GM23338 (cell line): ENCODE data around the gene COL20A1. TPM values are rescaled to one million over a fixed set of nuclear protein-coding genes. Genes with fewer than 3 reads are reported as not detected.

Experiments
- ATAC-seq: fragments of 200-7000 bp; cut with Tn5 transposase; 3 replicates; pipeline ENCODE4 v1.9.1; 2020
- DNase-seq: peaks from one replicate; pipeline ENCODE4 v3.0.0-alpha.2; 2015; ENCODE audit warnings: low spot score
- H2AFZ ChIP-seq: fragments of 200-600 bp; sonication (generic); 2 replicates; pipeline ENCODE4 v1.8.0; 2016; ENCODE audit warnings: antibody characterized with exemption, mild to moderate bottlenecking, moderate library complexity
- H3F3A ChIP-seq: fragments of 200-600 bp; sonication (generic); replicated peaks from 2 replicates; pipeline ENCODE4 v1.8.0; 2017; ENCODE audit warnings: antibody characterized with exemption, mixed run types, low read depth
- H3K27ac ChIP-seq: fragments of 200-600 bp; sonication (generic); 2 replicates; pipeline ENCODE4 v1.6.1; 2016; ENCODE audit warnings: low read depth
- H3K27me3 ChIP-seq: fragments of 200-600 bp; sonication (generic); 2 replicates; pipeline ENCODE4 v1.8.0; 2016; ENCODE audit warnings: mild to moderate bottlenecking, mixed run types, moderate library complexity; ENCODE audit not compliant: insufficient read depth
- H3K36me3 ChIP-seq: fragments of 200-600 bp; sonication (generic); 2 replicates; pipeline ENCODE4 v1.8.0; 2016; ENCODE audit warnings: mild to moderate bottlenecking; ENCODE audit not compliant: insufficient read depth
- H3K4me1 ChIP-seq: fragments of 200-600 bp; sonication (generic); 2 replicates; pipeline ENCODE4 v1.8.0; 2016; ENCODE audit warnings: mild to moderate bottlenecking, moderate library complexity; ENCODE audit not compliant: insufficient read depth
- H3K4me2 ChIP-seq: fragments of 200-600 bp; sonication (generic); 2 replicates; pipeline ENCODE4 v1.7.1; 2017; ENCODE audit warnings: mixed run types
- H3K4me3 ChIP-seq: fragments of 200-600 bp; sonication (generic); 2 replicates; pipeline ENCODE4 v1.6.1; 2016; ENCODE audit warnings: mixed run types
- H3K79me2 ChIP-seq: fragments of 200-600 bp; sonication (generic); replicated peaks from 2 replicates; pipeline ENCODE4 v1.8.0; 2017; ENCODE audit warnings: mild to moderate bottlenecking; ENCODE audit not compliant: insufficient read depth
- H3K9me2 ChIP-seq: fragments of 200-600 bp; sonication (generic); 2 replicates; pipeline ENCODE4 v1.8.0; 2017; ENCODE audit not compliant: insufficient read depth
- H4K20me1 ChIP-seq: fragments of 200-600 bp; sonication (generic); replicated peaks from 2 replicates; pipeline ENCODE4 v1.8.0; 2017; ENCODE audit warnings: mild to moderate bottlenecking; ENCODE audit not compliant: insufficient read depth
- H3K27ac Mint-ChIP-seq: 2 replicates; pipeline ENCODE4 v1.8.0; 2020; ENCODE audit warnings: inconsistent platforms, mild to moderate bottlenecking, moderate library complexity, mixed read lengths
- H3K27me3 Mint-ChIP-seq: 3 replicates; pipeline ENCODE4 v1.8.0; 2022; ENCODE audit warnings: low read depth, mild to moderate bottlenecking, moderate library complexity, mixed read lengths, inconsistent platforms; ENCODE audit not compliant: insufficient read depth, poor library complexity
- H3K36me3 Mint-ChIP-seq: 3 replicates; pipeline ENCODE4 v1.8.0; 2021; ENCODE audit warnings: low read depth, mild to moderate bottlenecking, inconsistent platforms, moderate library complexity, mixed read lengths
- H3K4me1 Mint-ChIP-seq: 3 replicates; pipeline ENCODE4 v1.8.0; 2020; ENCODE audit warnings: mild to moderate bottlenecking, inconsistent platforms, mixed read lengths
- H3K4me3 Mint-ChIP-seq: 3 replicates; pipeline ENCODE4 v1.8.0; 2021; ENCODE audit warnings: moderate library complexity, mild to moderate bottlenecking, inconsistent platforms, mixed read lengths
- H3K9me3 Mint-ChIP-seq: 3 replicates; pipeline ENCODE4 v1.8.0; 2020; ENCODE audit warnings: moderate library complexity, mild to moderate bottlenecking, inconsistent platforms, mixed read lengths
- CREB1 ChIP-seq: fragments of 250-450 bp; sonication (Bioruptor Pico); IDR thresholded peaks from 2 replicates; pipeline ENCODE4 v1.5.0; 2020; ENCODE audit warnings: low read depth, mild to moderate bottlenecking, moderate library complexity
- EZH2 ChIP-seq: fragments of 200-600 bp; sonication (generic); IDR thresholded peaks from one replicate; pipeline ENCODE4 v1.8.0; 2017; ENCODE audit warnings: antibody characterized with exemption, mild to moderate bottlenecking, low read depth; ENCODE audit not compliant: unreplicated experiment
- JUNB ChIP-seq: IDR thresholded peaks from one replicate; pipeline ENCODE4 v1.6.1; 2016; ENCODE audit warnings: antibody characterized with exemption; ENCODE audit not compliant: unreplicated experiment
- ZNF114 ChIP-seq: fragments of 250-450 bp; sonication (Bioruptor Pico); IDR thresholded peaks from 2 replicates; pipeline ENCODE4 v1.5.0; 2020; ENCODE audit warnings: mild to moderate bottlenecking, moderate library complexity
- ZNF331 ChIP-seq: fragments of 250-450 bp; sonication (Bioruptor Pico); IDR thresholded peaks from 2 replicates; pipeline ENCODE4 v1.5.0; 2020; ENCODE audit warnings: low read depth, mild to moderate bottlenecking, moderate library complexity
- polyA plus RNA-seq: library from polyadenylated mRNA; unstranded; fragments of >200 nt; fragmentation: Nextera tagmentation; extraction: Ambion mirVana; gene quantifications from 2 replicates; pipeline ENCODE4 v1.2.1, GENCODE V29; 2016
- total RNA-seq: library from RNA; depleted of rRNA; stranded (reverse); fragments of >200 nt; shearing (Covaris generic); gene quantifications from 2 replicates; pipeline ENCODE4 v1.2.3, GENCODE V29; 2014
- TF ChIP-seq, protein P1 (sequence below): fragments of 250-450 bp; sonication (Bioruptor Pico); IDR thresholded peaks from 2 replicates; pipeline ENCODE4 v1.5.0; 2020; ENCODE audit warnings: mild to moderate bottlenecking, moderate library complexity
- TF ChIP-seq, protein P2 (sequence below), 2 experiments: fragments of 200-600 bp in 1 of 2; sonication (generic) in 1 of 2; conservative IDR thresholded peaks; 2 replicates each; pipeline versions ENCODE4 v1.5.1 to v1.6.1; 2016 to 2017; ENCODE audit warnings: antibody characterized with exemption in 2 of 2, low read depth in 2 of 2, mild to moderate bottlenecking in 2 of 2, moderate library complexity in 1 of 2

Gene COL20A1
- total and polyA plus RNA-seq, 2 experiments from 2014 or later, result 0.28 to 0.79 TPM

GRCh38 chr20:63264519-63264918 lies 28.5 kb upstream of the COL20A1 start:
- Histone ChIP-seq H3K9me2 (no peaks in the 10 kb centered on the region), H3K27me3 (no peaks in the 10 kb centered on the region), H3F3A (no peaks in the 10 kb centered on the region), H2AFZ (no peak overlapping the region), H4K20me1 (no peaks in the 10 kb centered on the region), H3K27ac (no peak overlapping the region), H3K4me1 (no peaks in the 10 kb centered on the region), H3K79me2 (no peaks in the 10 kb centered on the region), H3K4me3 (no peak overlapping the region), H3K36me3 (no peaks in the 10 kb centered on the region), H3K4me2 (no peak overlapping the region)
- DNase-seq (no peak), ATAC-seq (no peak)
- peaks cover 30% of the 10 kb centered on the region for H3K27me3 Mint-ChIP-seq
- H3K9me3 Mint-ChIP-seq, result no peaks in the 10 kb centered on the region
- TF ChIP-seq, protein P1, sequence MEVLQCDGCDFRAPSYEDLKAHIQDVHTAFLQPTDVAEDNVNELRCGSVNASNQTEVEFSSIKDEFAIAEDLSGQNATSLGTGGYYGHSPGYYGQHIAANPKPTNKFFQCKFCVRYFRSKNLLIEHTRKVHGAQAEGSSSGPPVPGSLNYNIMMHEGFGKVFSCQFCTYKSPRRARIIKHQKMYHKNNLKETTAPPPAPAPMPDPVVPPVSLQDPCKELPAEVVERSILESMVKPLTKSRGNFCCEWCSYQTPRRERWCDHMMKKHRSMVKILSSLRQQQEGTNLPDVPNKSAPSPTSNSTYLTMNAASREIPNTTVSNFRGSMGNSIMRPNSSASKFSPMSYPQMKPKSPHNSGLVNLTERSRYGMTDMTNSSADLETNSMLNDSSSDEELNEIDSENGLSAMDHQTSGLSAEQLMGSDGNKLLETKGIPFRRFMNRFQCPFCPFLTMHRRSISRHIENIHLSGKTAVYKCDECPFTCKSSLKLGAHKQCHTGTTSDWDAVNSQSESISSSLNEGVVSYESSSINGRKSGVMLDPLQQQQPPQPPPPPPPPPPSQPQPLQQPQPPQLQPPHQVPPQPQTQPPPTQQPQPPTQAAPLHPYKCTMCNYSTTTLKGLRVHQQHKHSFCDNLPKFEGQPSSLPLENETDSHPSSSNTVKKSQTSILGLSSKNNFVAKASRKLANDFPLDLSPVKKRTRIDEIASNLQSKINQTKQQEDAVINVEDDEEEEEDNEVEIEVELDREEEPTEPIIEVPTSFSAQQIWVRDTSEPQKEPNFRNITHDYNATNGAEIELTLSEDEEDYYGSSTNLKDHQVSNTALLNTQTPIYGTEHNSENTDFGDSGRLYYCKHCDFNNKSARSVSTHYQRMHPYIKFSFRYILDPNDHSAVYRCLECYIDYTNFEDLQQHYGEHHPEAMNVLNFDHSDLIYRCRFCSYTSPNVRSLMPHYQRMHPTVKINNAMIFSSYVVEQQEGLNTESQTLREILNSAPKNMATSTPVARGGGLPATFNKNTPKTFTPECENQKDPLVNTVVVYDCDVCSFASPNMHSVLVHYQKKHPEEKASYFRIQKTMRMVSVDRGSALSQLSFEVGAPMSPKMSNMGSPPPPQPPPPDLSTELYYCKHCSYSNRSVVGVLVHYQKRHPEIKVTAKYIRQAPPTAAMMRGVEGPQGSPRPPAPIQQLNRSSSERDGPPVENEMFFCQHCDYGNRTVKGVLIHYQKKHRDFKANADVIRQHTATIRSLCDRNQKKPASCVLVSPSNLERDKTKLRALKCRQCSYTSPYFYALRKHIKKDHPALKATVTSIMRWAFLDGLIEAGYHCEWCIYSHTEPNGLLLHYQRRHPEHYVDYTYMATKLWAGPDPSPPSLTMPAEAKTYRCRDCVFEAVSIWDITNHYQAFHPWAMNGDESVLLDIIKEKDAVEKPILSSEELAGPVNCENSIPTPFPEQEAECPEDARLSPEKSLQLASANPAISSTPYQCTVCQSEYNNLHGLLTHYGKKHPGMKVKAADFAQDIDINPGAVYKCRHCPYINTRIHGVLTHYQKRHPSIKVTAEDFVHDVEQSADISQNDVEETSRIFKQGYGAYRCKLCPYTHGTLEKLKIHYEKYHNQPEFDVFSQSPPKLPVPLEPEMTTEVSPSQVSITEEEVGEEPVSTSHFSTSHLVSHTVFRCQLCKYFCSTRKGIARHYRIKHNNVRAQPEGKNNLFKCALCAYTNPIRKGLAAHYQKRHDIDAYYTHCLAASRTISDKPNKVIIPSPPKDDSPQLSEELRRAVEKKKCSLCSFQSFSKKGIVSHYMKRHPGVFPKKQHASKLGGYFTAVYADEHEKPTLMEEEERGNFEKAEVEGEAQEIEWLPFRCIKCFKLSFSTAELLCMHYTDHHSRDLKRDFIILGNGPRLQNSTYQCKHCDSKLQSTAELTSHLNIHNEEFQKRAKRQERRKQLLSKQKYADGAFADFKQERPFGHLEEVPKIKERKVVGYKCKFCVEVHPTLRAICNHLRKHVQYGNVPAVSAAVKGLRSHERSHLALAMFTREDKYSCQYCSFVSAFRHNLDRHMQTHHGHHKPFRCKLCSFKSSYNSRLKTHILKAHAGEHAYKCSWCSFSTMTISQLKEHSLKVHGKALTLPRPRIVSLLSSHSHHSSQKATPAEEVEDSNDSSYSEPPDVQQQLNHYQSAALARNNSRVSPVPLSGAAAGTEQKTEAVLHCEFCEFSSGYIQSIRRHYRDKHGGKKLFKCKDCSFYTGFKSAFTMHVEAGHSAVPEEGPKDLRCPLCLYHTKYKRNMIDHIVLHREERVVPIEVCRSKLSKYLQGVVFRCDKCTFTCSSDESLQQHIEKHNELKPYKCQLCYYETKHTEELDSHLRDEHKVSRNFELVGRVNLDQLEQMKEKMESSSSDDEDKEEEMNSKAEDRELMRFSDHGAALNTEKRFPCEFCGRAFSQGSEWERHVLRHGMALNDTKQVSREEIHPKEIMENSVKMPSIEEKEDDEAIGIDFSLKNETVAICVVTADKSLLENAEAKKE (CRISPR knock-in tag), result no peak
- peaks cover 16% of the 10 kb centered on the region for H3K4me1 Mint-ChIP-seq
- H3K36me3 Mint-ChIP-seq, result no peaks in the 10 kb centered on the region; the same call in 2 of the 3 replicates
- H3K4me3 Mint-ChIP-seq, result no peak overlapping the region
- H3K27ac Mint-ChIP-seq, result no peak overlapping the region; the same call in 1 of the 2 replicates

DNA sequence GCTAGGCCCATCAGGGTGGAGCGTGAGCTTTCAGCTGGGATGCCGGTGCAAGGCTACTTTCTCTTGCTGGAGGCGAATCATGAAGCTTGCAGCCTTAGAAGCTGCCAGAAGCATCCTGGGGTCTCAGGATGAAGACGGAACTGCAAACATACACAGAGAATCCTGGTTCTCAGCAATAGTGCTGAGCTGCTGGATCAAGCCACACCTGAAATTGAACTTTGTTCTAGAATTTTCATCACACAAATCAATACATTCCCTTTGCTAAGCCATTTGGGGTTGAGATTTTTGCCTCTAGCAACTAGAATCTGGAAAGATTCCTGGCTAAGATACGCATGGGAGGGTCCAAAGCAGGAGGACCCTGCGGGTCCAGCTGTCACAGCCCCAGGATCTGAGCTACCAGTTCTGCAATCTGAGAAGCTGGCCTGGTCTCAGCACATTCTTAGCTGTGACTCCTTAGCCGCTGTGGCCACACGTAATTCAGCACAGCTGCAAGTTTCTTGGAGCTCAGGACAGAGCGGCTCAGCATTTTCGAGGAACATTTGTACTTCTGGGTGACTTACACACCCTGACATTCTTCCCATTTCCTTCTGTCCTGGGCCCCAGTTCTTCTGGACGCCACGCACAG lies 27.0 kb upstream of the COL20A1 start:
- Mint-ChIP-seq H3K4me1 (peaks cover 16% of the 10 kb centered on the region), H3K9me3 (no peaks in the 10 kb centered on the region), H3K27ac (no peak overlapping the region), H3K4me3 (no peak overlapping the region), H3K36me3 (no peaks in the 10 kb centered on the region; the same call in 2 of the 3 replicates), H3K27me3 (peaks cover 26% of the 10 kb centered on the region)
- Histone ChIP-seq H3K9me2 (no peaks in the 10 kb centered on the region), H3K4me2 (no peak overlapping the region), H2AFZ (no peak overlapping the region), H3K27ac (no peak overlapping the region), H3K27me3 (no peaks in the 10 kb centered on the region), H3K79me2 (no peaks in the 10 kb centered on the region), H3F3A (no peaks in the 10 kb centered on the region), H3K4me3 (no peak overlapping the region), H3K4me1 (no peaks in the 10 kb centered on the region), H4K20me1 (no peaks in the 10 kb centered on the region), H3K36me3 (no peaks in the 10 kb centered on the region)
- DNase-seq (no peak), ATAC-seq (no peak)
- no peak for TF ChIP-seq JUNB
- TF ChIP-seq EZH2, result no peak
- TF ChIP-seq CREB1 (CRISPR knock-in tag), result no peak
- no peak for TF ChIP-seq ZNF331 (CRISPR knock-in tag)
- no peak for TF ChIP-seq ZNF114 (CRISPR knock-in tag)
- TF ChIP-seq, protein P2, sequence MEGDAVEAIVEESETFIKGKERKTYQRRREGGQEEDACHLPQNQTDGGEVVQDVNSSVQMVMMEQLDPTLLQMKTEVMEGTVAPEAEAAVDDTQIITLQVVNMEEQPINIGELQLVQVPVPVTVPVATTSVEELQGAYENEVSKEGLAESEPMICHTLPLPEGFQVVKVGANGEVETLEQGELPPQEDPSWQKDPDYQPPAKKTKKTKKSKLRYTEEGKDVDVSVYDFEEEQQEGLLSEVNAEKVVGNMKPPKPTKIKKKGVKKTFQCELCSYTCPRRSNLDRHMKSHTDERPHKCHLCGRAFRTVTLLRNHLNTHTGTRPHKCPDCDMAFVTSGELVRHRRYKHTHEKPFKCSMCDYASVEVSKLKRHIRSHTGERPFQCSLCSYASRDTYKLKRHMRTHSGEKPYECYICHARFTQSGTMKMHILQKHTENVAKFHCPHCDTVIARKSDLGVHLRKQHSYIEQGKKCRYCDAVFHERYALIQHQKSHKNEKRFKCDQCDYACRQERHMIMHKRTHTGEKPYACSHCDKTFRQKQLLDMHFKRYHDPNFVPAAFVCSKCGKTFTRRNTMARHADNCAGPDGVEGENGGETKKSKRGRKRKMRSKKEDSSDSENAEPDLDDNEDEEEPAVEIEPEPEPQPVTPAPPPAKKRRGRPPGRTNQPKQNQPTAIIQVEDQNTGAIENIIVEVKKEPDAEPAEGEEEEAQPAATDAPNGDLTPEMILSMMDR (conservative IDR thresholded peaks at IDR 0.05; ENCODE audit: low read depth in 2 of 2), result no peak
